Prostate gland (tissue), 2 donors: ENCODE measurements around the gene PRR5. TPM values are rescaled to one million over a fixed set of nuclear protein-coding genes. Genes with fewer than 3 reads are reported as not detected.

Experiments
- DNase-seq: peaks from one replicate; pipeline ENCODE4 v3.0.0-alpha.2; 2019; ENCODE audit warnings: low spot score
- H3K27ac ChIP-seq, 2 donors: fragments of 200-600 bp; sonication (generic); 2 replicates each; pipeline ENCODE4 v1.5.1; 2017 to 2019
- H3K27me3 ChIP-seq: fragments of 200-600 bp; sonication (generic); replicated peaks from 2 replicates; pipeline ENCODE4 v1.5.1; 2019; ENCODE audit not compliant: insufficient read depth
- H3K36me3 ChIP-seq, 2 donors: fragments of 200-600 bp; sonication (generic); 1 replicate in 1 of 2; 2 replicates in 1 of 2; pipeline versions ENCODE4 v1.5.1 to v1.8.1; 2017 to 2019
- H3K4me1 ChIP-seq: fragments of 200-600 bp; sonication (generic); replicated peaks from 2 replicates; pipeline ENCODE4 v1.5.1; 2019
- H3K4me3 ChIP-seq, 2 donors: fragments of 200-600 bp; sonication (generic); 2 replicates each; pipeline ENCODE4 v1.5.1; 2017 to 2019
- H3K9me3 ChIP-seq: fragments of 200-600 bp; sonication (generic); 2 replicates; pipeline ENCODE4 v1.5.1; 2017
- CTCF ChIP-seq, 4 experiments: fragments of 200-600 bp in 2 of 4; fragments of 450-650 bp in 2 of 4; sonication (generic) in 2 of 4; IDR thresholded peaks; 1 replicate in 3 of 4; 2 replicates in 1 of 4; pipeline ENCODE4 v1.5.1; 2016 to 2019; ENCODE audit warnings: antibody characterized with exemption in 4 of 4, mild to moderate bottlenecking in 2 of 4, moderate library complexity in 2 of 4
- POLR2A ChIP-seq: fragments of 450-650 bp; IDR thresholded peaks from one replicate; pipeline ENCODE4 v1.6.1; 2016; ENCODE audit warnings: antibody characterized with exemption, mild to moderate bottlenecking
- POLR2AphosphoS5 ChIP-seq: sonication (generic); formaldehyde crosslinking; IDR thresholded peaks from one replicate; pipeline ENCODE4 v1.6.1; 2017; ENCODE audit warnings: antibody characterized with exemption
- WGBS: methylation state at CpG from one replicate; pipeline ENCODE4 v1.1.5; 2018; 5-methylcytosine and 5-hydroxymethylcytosine counted together
- intact Hi-C: fragments of 100-400 bp; cut with DNase I; formaldehyde crosslinking; loops from one replicate; pipeline ENCODE4 v1.14.2; 2022
- total RNA-seq, 2 donors: library from RNA; depleted of rRNA; stranded (reverse); fragments of >200 nt; gene quantifications; one replicate each; pipeline ENCODE4 v1.1.0, GENCODE V29; 2016

PRR5 gene
- total RNA-seq, 2 donors from 2014 or later: 47.8 to 56.5 TPM

GRCh38 chr22:44711690-44712555 lies 9.9 kb downstream of the PRR5 start:
- H3K4me1 ChIP-seq: no peaks in the 10 kb centered on the region
- H3K27ac ChIP-seq: no peak overlapping the region
- no peak overlapping the region for H3K4me3 ChIP-seq
- H3K9me3 ChIP-seq: no peaks in the 10 kb centered on the region
- H3K36me3 ChIP-seq: no peaks in the 10 kb centered on the region
- H3K27me3 ChIP-seq: no peaks in the 10 kb centered on the region
- intact Hi-C loops: no loop called here
- DNase-seq: no peak
- WGBS: 84% methylated on average over 20 of the region's 23 CpGs
- no peak for TF ChIP-seq POLR2AphosphoS5
- no peak for TF ChIP-seq POLR2A
- no peak for TF ChIP-seq CTCF (IDR thresholded peaks at IDR 0.05)

- Histone ChIP-seq H3K36me3 (no peaks in the 10 kb centered on the region), H3K4me3 (no peak overlapping the region), H3K4me1 (no peaks in the 10 kb centered on the region), H3K27me3 (no peaks in the 10 kb centered on the region), H3K27ac (no peak overlapping the region), H3K9me3 (no peaks in the 10 kb centered on the region)
- no peak for DNase-seq
- 88% methylated on average over 8 of the region's 8 CpGs for WGBS
- TF ChIP-seq POLR2A: no peak
- no peak for TF ChIP-seq POLR2AphosphoS5
- no peak for TF ChIP-seq CTCF (IDR thresholded peaks at IDR 0.05)
- intact Hi-C loops: no loop called here
Observed at GRCh38 chr22:44712962-44713361, 11.0 kb downstream of the PRR5 start.

GRCh38 chr22:44714703-44715350 lies 12.8 kb downstream of the PRR5 start:
- no peak for DNase-seq
- H3K27me3 ChIP-seq: no peaks in the 10 kb centered on the region
- H3K4me3 ChIP-seq: no peak overlapping the region
- no peak overlapping the region for H3K27ac ChIP-seq
- TF ChIP-seq POLR2A (no peak), POLR2AphosphoS5 (no peak), CTCF (IDR thresholded peaks at IDR 0.05) (no peak)
- H3K4me1 ChIP-seq: no peaks in the 10 kb centered on the region
- 76% methylated on average over 18 of the region's 18 CpGs for WGBS
- no peaks in the 10 kb centered on the region for H3K36me3 ChIP-seq
- intact Hi-C loops: no loop called here
- H3K9me3 ChIP-seq: no peaks in the 10 kb centered on the region

GRCh38 chr22:44718418-44718817 lies 16.4 kb downstream of the PRR5 start:
- Histone ChIP-seq H3K27me3 (no peaks in the 10 kb centered on the region), H3K4me3 (no peak overlapping the region), H3K4me1 (no peaks in the 10 kb centered on the region), H3K36me3 (no peaks in the 10 kb centered on the region), H3K9me3 (no peaks in the 10 kb centered on the region), H3K27ac (no peak overlapping the region)
- intact Hi-C loops: no loop called here
- no peak for DNase-seq
- TF ChIP-seq POLR2AphosphoS5 (no peak), POLR2A (no peak), CTCF (IDR thresholded peaks at IDR 0.05) (no peak)
- 90% methylated on average over 3 of the region's 3 CpGs for WGBS
